ENCODE results near the gene SLC25A10. TPM values are rescaled to one million over a fixed set of nuclear protein-coding genes. Genes with fewer than 3 reads are reported as not detected.

SLC25A10 gene
- total and polyA plus RNA-seq, 9 donors: 0.12 to 9.8 (median 7.9) TPM

DNA sequence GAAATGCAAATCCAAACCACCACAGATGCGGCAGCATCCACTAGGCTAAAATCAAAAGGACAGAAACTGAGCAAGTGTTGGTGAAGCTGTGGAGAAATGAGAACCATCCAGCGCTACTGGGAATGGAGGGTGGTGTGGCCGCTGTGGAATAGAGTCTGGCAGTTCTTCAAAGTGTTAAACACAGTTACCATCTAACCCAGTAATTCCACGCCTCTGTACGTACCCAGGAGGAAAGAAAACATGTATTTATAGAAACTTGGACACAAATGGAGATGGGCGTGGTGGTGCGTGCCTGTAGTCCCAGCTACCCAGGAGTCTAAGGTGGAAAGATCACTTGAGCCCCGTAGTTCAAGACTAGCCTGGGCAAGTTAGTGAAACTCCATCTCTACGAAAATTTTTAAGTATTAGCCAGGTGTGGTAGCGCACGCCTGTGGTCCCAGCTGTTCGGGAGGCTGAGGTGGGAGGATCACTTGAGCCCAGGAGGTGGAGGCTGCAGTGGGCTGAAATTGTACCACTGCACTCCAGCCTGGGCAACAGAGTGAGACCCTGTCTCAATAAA is 11.6 kb downstream of the SLC25A10 start:
- 44 to 61% (median 51%) methylated on average over 12 of the region's 12 CpGs for WGBS, 3 donors
- Histone ChIP-seq H3K27me3 (no peaks in the 10 kb centered on the region), H3K27ac (no peak overlapping the region), H3K4me1 (ENCODE audit: insufficient read depth) (peaks cover 4% of the 10 kb centered on the region), H3K9me3 (no peaks in the 10 kb centered on the region), H3K4me3 (no peak overlapping the region), H3K36me3 (no peaks in the 10 kb centered on the region)
- no peak for DNase-seq
- TF ChIP-seq POLR2A (IDR thresholded peaks at IDR 0.05): no peak
- TF ChIP-seq, protein P1, sequence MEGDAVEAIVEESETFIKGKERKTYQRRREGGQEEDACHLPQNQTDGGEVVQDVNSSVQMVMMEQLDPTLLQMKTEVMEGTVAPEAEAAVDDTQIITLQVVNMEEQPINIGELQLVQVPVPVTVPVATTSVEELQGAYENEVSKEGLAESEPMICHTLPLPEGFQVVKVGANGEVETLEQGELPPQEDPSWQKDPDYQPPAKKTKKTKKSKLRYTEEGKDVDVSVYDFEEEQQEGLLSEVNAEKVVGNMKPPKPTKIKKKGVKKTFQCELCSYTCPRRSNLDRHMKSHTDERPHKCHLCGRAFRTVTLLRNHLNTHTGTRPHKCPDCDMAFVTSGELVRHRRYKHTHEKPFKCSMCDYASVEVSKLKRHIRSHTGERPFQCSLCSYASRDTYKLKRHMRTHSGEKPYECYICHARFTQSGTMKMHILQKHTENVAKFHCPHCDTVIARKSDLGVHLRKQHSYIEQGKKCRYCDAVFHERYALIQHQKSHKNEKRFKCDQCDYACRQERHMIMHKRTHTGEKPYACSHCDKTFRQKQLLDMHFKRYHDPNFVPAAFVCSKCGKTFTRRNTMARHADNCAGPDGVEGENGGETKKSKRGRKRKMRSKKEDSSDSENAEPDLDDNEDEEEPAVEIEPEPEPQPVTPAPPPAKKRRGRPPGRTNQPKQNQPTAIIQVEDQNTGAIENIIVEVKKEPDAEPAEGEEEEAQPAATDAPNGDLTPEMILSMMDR (IDR thresholded peaks at IDR 0.05): no peak
- no peak for TF ChIP-seq EP300 (IDR thresholded peaks at IDR 0.05)
- intact Hi-C loops (cut with DNase I): no loop called here

DNA sequence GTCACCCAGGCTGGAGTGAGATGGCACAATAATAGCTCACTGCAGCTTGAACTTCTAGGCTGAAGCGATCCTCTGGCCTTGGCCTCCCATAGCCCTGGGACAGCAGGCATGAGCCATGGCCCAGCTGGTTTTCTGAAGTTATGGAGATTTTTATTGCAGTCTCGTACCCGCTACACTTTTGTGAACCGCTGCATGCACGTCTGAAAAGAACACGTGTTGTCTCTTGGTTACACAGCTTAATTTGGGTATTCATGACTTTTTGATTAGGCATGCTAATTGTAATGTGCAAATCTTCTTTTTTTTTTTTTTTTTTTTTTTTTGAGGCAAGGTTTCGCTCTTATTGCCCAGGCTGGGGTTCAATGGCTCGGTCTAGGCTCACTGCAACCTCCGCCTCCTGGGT is 13.4 kb downstream of the SLC25A10 start:
- no peaks in the 10 kb centered on the region for H3K36me3 ChIP-seq
- no peaks in the 10 kb centered on the region for H3K9me3 ChIP-seq
- peaks cover 4% of the 10 kb centered on the region for H3K4me1 ChIP-seq (ENCODE audit: insufficient read depth)
- intact Hi-C loops (cut with DNase I): no loop called here
- no peak overlapping the region for H3K4me3 ChIP-seq
- DNase-seq: no peak
- WGBS, 3 donors: 77 to 83% (median 79%) methylated on average over 9 of the region's 9 CpGs
- no peak for TF ChIP-seq POLR2A (IDR thresholded peaks at IDR 0.05)
- TF ChIP-seq, protein P1 (IDR thresholded peaks at IDR 0.05): no peak
- H3K27me3 ChIP-seq: no peaks in the 10 kb centered on the region
- H3K27ac ChIP-seq: no peak overlapping the region

DNA sequence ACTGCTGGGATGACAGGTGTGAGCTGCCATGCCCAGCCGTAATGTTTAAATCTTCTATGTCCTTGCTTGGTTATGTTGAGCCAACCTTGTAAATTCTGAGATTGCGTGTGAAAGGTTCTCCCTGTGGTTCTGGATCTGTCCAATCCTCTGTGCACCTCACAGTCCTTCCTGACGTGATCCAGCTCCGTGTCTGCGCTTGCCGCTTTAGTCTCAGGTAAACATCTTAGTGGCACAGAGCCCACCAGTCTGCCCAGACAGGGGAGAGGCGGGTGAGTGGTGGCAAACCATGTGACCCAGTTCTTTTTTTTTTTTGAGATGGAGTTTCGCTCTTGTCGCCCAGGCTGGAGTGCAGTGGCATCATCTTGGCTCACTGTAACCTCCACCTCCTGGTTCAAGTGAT is 13.9 kb downstream of the SLC25A10 start:
- no peak overlapping the region for H3K27ac ChIP-seq
- H3K4me1 ChIP-seq (ENCODE audit: insufficient read depth): peaks cover 4% of the 10 kb centered on the region
- TF ChIP-seq EP300 (IDR thresholded peaks at IDR 0.05): no peak
- no peak for TF ChIP-seq POLR2A (IDR thresholded peaks at IDR 0.05)
- TF ChIP-seq, protein P1 (IDR thresholded peaks at IDR 0.05): no peak
- no peak for DNase-seq
- intact Hi-C loops (cut with DNase I): no loop called here
- no peaks in the 10 kb centered on the region for H3K27me3 ChIP-seq
- H3K36me3 ChIP-seq: no peaks in the 10 kb centered on the region
- no peak overlapping the region for H3K4me3 ChIP-seq
- 57 to 70% (median 58%) methylated on average over 9 of the region's 9 CpGs for WGBS, 3 donors
- H3K9me3 ChIP-seq: no peaks in the 10 kb centered on the region

DNA sequence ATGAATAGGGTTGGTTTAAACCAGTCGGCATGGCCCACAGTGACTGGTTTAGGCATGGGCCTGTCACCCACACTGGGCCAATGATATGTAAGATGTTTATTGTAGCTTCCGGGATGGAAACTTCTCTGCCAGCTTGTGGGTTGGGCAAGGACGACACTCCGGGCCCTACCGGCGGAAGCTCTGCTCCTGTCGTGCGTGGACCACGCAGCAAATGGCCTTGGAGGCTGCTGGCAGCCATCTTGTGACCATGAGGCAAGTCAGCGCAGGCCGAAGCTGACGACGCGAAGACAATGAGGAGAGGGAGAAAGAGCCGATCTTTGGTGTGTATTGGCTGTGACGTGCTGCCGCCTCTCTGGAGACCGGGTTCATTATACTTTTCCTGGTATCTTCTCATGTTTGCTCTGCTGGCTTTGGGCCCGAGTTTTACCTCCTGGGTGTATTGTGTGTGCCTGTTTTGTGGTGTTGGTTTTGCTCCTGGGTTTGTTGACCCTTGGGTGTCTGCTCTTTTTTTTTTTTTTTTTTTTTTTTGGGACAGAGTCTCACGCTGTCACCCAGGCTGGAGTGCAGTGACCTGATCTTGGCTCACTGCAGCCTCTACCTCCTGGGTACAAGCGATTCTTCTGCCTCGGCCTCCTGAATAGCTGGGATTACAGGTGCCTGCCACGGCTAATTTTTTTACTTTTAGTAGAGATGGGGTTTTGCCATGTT is 15.4 kb downstream of the SLC25A10 start:
- Histone ChIP-seq H3K27me3 (no peaks in the 10 kb centered on the region), H3K27ac (no peak overlapping the region), H3K36me3 (no peaks in the 10 kb centered on the region), H3K4me3 (no peak overlapping the region), H3K4me1 (ENCODE audit: insufficient read depth) (peaks cover 2% of the 10 kb centered on the region), H3K9me3 (no peaks in the 10 kb centered on the region)
- intact Hi-C loops (cut with DNase I): no loop called here
- TF ChIP-seq EP300 (IDR thresholded peaks at IDR 0.05) (no peak), POLR2A (IDR thresholded peaks at IDR 0.05) (no peak)
- TF ChIP-seq, protein P1 (IDR thresholded peaks at IDR 0.05): no peak
- WGBS, 3 donors: 87 to 88% (median 87%) methylated on average over 23 of the region's 23 CpGs
- peak in 1 of 5 donors; percentile 30 for DNase-seq
